Central memory CD8-positive, alpha-beta T cell (primary cell): ENCODE data around the gene TNK2.

Experiments
- ATAC-seq: fragments of 150-1000 bp; cut with Tn5 transposase; replicated peaks from 2 replicates; pipeline ENCODE4 v1.10.0; 2022; ENCODE audit warnings: mild to moderate bottlenecking, moderate FRiP score, moderate number of reproducible peaks; ENCODE audit not compliant: poor library complexity, severe bottlenecking; ENCODE audit errors: extremely low read depth
- DNase-seq, 2 donors: peaks; one replicate each; pipeline ENCODE4 v3.0.0; 2021; ENCODE audit warnings: low spot score in 2 of 2
- H3K27ac Mint-ChIP-seq: one replicate; pipeline ENCODE4 v1.8.0; 2022; ENCODE audit warnings: low read depth, mild to moderate bottlenecking, moderate library complexity, mixed read lengths
- H3K27me3 Mint-ChIP-seq: one replicate; pipeline ENCODE4 v1.8.0; 2022; ENCODE audit warnings: mixed read lengths
- H3K36me3 Mint-ChIP-seq: one replicate; pipeline ENCODE4 v1.8.0; 2022; ENCODE audit warnings: mild to moderate bottlenecking, moderate library complexity, mixed read lengths; ENCODE audit not compliant: insufficient read depth
- H3K4me1 Mint-ChIP-seq: one replicate; pipeline ENCODE4 v1.8.0; 2022; ENCODE audit warnings: mixed read lengths
- H3K4me3 Mint-ChIP-seq: one replicate; pipeline ENCODE4 v1.8.0; 2022; ENCODE audit warnings: mild to moderate bottlenecking, moderate library complexity, mixed read lengths
- H3K9me3 Mint-ChIP-seq: one replicate; pipeline ENCODE4 v1.8.0; 2022; ENCODE audit warnings: mixed read lengths

Gene TNK2

GRCh38 chr3:195883160-195883559 is 25.2 kb downstream of the TNK2 start:
- peaks cover 22% of the 10 kb centered on the region for H3K36me3 Mint-ChIP-seq

GRCh38 chr3:195882002-195882441 is 26.3 kb downstream of the TNK2 start:
- H3K4me3 Mint-ChIP-seq = no peak overlapping the region
- DNase-seq (no peak), ATAC-seq (no peak)
- H3K27ac Mint-ChIP-seq = no peak overlapping the region
- H3K27me3 Mint-ChIP-seq = no peaks in the 10 kb centered on the region
- H3K36me3 Mint-ChIP-seq = peaks cover 20% of the 10 kb centered on the region
- peaks cover 5% of the 10 kb centered on the region for H3K4me1 Mint-ChIP-seq
- H3K9me3 Mint-ChIP-seq = no peaks in the 10 kb centered on the region

More at GRCh38 chr3:195883160-195883559, 25.2 kb downstream of the TNK2 start:
- H3K9me3 Mint-ChIP-seq = no peaks in the 10 kb centered on the region
- peaks cover 5% of the 10 kb centered on the region for H3K4me1 Mint-ChIP-seq
- DNase-seq = no peak
- H3K27ac Mint-ChIP-seq = no peak overlapping the region
- no peaks in the 10 kb centered on the region for H3K27me3 Mint-ChIP-seq
- no peak overlapping the region for H3K4me3 Mint-ChIP-seq
- ATAC-seq = no peak

- Mint-ChIP-seq H3K27me3 (no peaks in the 10 kb centered on the region), H3K27ac (no peak overlapping the region), H3K9me3 (no peaks in the 10 kb centered on the region), H3K36me3 (peaks cover 19% of the 10 kb centered on the region), H3K4me3 (no peak overlapping the region), H3K4me1 (peaks cover 5% of the 10 kb centered on the region)
- ATAC-seq (no peak), DNase-seq (no peak)
Observed at GRCh38 chr3:195881276-195881988, 26.9 kb downstream of the TNK2 start.

GRCh38 chr3:195880037-195880431 is 28.3 kb downstream of the TNK2 start:
- ATAC-seq (no peak), DNase-seq (no peak)
- peaks cover 18% of the 10 kb centered on the region for H3K36me3 Mint-ChIP-seq
- no peak overlapping the region for H3K4me3 Mint-ChIP-seq
- H3K4me1 Mint-ChIP-seq = peaks cover 4% of the 10 kb centered on the region
- H3K9me3 Mint-ChIP-seq = no peaks in the 10 kb centered on the region
- H3K27ac Mint-ChIP-seq = no peak overlapping the region
- H3K27me3 Mint-ChIP-seq = no peaks in the 10 kb centered on the region

GRCh38 chr3:195879416-195880036 is 28.8 kb downstream of the TNK2 start:
- no peaks in the 10 kb centered on the region for H3K27me3 Mint-ChIP-seq
- no peak overlapping the region for H3K4me3 Mint-ChIP-seq
- ATAC-seq = no peak
- DNase-seq = no peak
- peaks cover 14% of the 10 kb centered on the region for H3K36me3 Mint-ChIP-seq
- H3K27ac Mint-ChIP-seq = no peak overlapping the region
- peaks cover 4% of the 10 kb centered on the region for H3K4me1 Mint-ChIP-seq
- no peaks in the 10 kb centered on the region for H3K9me3 Mint-ChIP-seq

- no peak overlapping the region for H3K4me3 Mint-ChIP-seq
- no peak for ATAC-seq
- no peak for DNase-seq
- no peak overlapping the region for H3K27ac Mint-ChIP-seq
- H3K27me3 Mint-ChIP-seq = no peaks in the 10 kb centered on the region
- no peaks in the 10 kb centered on the region for H3K9me3 Mint-ChIP-seq
- peaks cover 4% of the 10 kb centered on the region for H3K4me1 Mint-ChIP-seq
- H3K36me3 Mint-ChIP-seq = peaks cover 11% of the 10 kb centered on the region
Observed at GRCh38 chr3:195878424-195879274, 29.7 kb downstream of the TNK2 start.

GRCh38 chr3:195877767-195878423 is 30.5 kb downstream of the TNK2 start:
- H3K36me3 Mint-ChIP-seq = peaks cover 5% of the 10 kb centered on the region
- no peaks in the 10 kb centered on the region for H3K27me3 Mint-ChIP-seq
- ATAC-seq (no peak), DNase-seq (no peak)
- peak overlapping the region; percentile 61 for H3K27ac Mint-ChIP-seq
- H3K4me3 Mint-ChIP-seq = no peak overlapping the region
- H3K9me3 Mint-ChIP-seq = no peaks in the 10 kb centered on the region
- H3K4me1 Mint-ChIP-seq = peaks cover 4% of the 10 kb centered on the region

- no peak overlapping the region for H3K4me3 Mint-ChIP-seq
Observed at GRCh38 chr3:195877136-195877715, 31.1 kb downstream of the TNK2 start.

GRCh38 chr3:195876297-195877064 is 31.9 kb downstream of the TNK2 start:
- ATAC-seq (no peak), DNase-seq (no peak)
- Mint-ChIP-seq H3K4me3 (no peak overlapping the region), H3K36me3 (peaks cover 4% of the 10 kb centered on the region), H3K4me1 (peaks cover 4% of the 10 kb centered on the region), H3K9me3 (no peaks in the 10 kb centered on the region), H3K27ac (no peak overlapping the region), H3K27me3 (no peaks in the 10 kb centered on the region)

More at GRCh38 chr3:195877136-195877715, 31.1 kb downstream of the TNK2 start:
- ATAC-seq (no peak), DNase-seq (no peak)
- peaks cover 4% of the 10 kb centered on the region for H3K4me1 Mint-ChIP-seq
- peak overlapping the region; percentile 61 for H3K27ac Mint-ChIP-seq
- H3K9me3 Mint-ChIP-seq = no peaks in the 10 kb centered on the region
- peaks cover 4% of the 10 kb centered on the region for H3K36me3 Mint-ChIP-seq
- H3K27me3 Mint-ChIP-seq = no peaks in the 10 kb centered on the region

- Mint-ChIP-seq H3K27ac (no peak overlapping the region), H3K4me1 (peaks cover 4% of the 10 kb centered on the region), H3K27me3 (no peaks in the 10 kb centered on the region), H3K4me3 (no peak overlapping the region), H3K9me3 (no peaks in the 10 kb centered on the region), H3K36me3 (peaks cover 6% of the 10 kb centered on the region)
- DNase-seq = no peak
- ATAC-seq = no peak
Observed at GRCh38 chr3:195875482-195876236, 32.7 kb downstream of the TNK2 start.

- Mint-ChIP-seq H3K36me3 (peaks cover 8% of the 10 kb centered on the region), H3K27me3 (no peaks in the 10 kb centered on the region), H3K4me1 (peaks cover 4% of the 10 kb centered on the region), H3K4me3 (no peak overlapping the region), H3K9me3 (no peaks in the 10 kb centered on the region), H3K27ac (no peak overlapping the region)
- ATAC-seq = no peak
- no peak for DNase-seq
Observed at GRCh38 chr3:195873971-195874370, 34.4 kb downstream of the TNK2 start.
